GM18867 (cell line): ENCODE results near the gene BCAN.

Experiments
- ATAC-seq: cut with Tn5 transposase; IDR thresholded peaks from one replicate; pipeline ENCODE4 v1.9.1; 2021; ENCODE audit warnings: mild to moderate bottlenecking, moderate library complexity; ENCODE audit not compliant: unreplicated experiment

Gene BCAN

DNA sequence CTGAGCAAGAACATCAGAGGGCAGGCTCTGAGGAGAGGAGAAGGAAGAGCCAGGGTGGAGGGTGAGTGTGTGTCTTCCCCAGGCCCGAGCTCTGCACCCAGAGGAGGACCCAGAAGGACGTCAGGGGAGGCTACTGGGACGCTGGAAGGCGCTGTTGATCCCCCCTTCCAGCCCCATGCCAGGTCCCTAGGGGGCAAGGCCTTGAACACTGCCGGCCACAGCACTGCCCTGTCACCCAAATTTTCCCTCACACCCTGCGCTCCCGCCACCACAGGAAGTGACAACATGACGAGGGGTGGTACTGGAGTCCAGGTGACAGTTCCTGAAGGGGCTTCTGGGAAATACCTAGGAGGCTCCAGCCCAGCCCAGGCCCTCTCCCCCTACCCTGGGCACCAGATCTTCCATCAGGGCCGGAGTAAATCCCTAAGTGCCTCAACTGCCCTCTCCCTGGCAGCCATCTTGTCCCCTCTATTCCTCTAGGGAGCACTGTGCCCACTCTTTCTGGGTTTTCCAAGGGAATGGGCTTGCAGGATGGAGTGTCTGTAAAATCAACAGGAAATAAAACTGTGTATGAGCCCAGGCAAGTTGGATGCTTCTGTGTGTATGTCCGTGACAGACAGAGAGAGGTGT, 17.1 kb downstream of the BCAN start:
- no peak for ATAC-seq

DNA sequence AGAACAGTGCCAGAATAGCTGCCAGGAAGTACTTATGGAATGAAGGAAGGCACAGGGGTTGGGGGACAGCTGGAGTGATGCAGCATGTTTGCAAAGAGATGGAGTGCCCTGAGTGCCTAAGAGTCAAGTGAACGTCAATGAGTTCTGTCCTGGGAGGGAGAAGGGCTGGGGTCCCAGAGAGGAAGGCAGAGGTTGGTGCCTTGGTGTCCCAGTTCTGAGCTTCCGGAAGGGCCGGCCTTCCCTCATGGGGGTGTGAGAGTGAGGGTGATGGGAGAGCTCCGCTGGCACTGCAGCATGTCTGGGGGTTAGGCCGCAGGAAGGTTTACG, 17.7 kb downstream of the BCAN start:
- no peak for ATAC-seq

DNA sequence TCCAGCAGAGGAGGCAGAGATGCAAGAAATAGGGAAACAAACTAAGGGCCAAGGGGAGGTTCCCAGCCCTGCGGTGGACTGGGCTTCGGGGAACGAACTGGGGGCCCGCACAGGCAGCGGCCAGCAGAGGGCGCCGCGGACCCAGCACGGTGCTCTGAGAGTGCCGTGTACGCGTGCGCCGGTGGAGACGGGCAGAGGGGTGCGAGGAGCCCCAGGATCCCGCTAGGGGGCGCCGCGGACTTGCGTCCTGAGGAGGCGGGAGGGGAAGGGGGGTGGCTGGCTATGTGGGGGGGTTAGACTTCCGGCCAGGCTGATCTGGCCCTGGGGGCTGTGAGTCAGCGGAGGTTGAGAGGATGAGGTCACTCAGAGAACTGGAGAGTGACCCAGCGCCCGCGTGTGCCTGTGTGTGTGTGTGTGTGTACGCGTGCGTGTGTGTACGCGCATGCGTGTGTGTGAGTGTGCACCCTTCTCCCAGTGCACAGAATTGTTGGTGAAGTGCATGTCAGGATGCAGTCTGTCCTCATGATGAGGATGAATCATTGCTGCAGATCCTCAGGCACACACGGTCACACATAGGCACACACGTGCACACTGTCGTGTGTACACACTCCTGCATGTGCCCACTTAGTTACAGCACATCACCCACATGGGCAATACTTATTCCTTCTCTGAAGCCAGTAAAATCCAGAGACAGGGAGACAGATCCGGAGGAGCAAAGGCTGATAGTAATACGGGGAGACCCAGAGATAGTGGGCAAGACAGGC, 18.3 kb downstream of the BCAN start:
- ATAC-seq = peak; percentile 65

DNA sequence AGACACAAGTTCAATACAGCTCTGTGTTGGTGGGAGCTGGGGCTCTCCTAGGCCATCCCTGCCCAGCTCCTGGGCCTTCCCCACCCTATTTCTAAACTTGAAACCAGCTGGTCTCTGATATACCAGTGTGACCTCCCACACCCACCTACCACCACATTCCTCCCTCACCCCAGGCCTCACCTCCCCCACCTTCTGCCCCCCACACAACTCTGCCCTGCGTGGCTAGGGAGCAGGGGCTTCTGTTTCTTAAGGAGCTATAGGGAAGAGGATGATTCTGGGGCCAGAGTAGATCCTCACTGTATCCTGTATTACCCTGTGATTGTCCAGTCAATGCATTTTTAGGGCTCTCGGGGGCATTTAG, 18.8 kb downstream of the BCAN start:
- peak; percentile 4 for ATAC-seq

DNA sequence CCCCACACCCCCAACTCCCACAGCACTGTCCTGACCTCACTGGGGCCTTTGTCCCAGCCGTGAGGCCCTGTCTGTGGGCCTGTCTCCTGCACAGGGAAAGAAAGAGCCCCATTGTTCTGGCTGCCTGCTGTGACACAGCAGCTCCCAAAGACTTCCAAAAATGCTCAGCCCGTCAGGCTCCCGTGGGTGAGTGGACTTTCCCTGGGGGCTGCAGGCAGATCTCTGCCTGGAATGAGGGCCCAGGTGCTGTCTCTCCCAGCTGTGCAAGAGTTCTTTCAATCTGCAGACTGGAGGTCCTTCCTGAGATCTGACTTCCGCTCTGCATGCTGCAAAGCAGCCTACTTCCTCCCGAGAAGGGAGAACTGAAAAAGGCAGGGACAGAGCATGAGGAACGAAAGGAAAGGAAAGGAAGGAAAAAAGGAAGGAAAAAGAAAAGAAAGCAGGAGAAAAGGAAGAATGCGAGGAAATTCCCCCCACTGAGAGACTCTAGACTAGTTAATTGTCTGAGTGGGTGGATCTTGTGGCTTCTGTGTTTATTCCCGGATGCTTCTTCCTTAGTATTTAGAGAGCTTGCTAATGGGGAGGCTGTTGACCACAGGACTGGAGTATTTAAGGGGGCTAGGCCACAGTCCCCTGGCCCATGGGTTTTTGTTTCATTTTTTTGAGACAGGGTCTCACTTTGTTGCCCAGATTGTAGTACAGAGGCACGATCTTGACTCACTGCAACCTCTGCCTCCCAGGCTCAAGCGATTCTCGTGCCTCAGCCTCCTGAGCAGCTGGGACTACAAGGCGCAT, 20.3 kb downstream of the BCAN start:
- no peak for ATAC-seq

DNA sequence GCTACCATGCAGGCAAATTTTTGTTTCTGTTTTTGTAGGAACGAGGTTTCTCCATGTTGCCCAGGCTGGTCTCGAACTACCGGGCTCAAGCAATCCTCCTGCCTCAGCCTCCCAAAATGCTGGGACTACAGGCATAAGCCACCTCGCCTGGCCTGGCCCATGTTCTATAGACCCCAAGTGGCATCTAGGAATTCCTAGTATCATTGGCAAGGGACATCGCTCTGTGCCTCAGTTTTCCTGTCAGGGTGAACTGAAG, 20.8 kb downstream of the BCAN start:
- ATAC-seq = no peak

DNA sequence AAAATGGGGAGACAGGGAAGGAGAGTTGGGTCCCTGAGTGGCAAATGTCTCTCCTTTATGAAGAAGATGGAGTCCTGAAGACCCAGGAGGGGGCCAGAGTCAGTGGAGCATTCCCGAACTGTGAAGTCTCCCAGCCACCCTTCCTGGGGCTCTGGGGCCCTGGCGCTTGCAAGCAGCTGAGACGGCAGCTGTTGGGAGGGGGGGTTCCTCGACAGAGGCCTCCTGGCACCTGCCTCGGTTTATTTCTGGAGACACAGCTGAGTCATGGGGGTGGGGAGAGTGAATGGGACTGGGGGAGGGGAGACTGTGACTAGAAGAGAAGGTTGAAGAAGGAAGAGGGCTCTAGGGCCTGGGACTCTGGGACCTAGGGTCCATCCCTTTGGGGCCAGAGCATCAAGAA, 21.3 kb downstream of the BCAN start:
- ATAC-seq = no peak

DNA sequence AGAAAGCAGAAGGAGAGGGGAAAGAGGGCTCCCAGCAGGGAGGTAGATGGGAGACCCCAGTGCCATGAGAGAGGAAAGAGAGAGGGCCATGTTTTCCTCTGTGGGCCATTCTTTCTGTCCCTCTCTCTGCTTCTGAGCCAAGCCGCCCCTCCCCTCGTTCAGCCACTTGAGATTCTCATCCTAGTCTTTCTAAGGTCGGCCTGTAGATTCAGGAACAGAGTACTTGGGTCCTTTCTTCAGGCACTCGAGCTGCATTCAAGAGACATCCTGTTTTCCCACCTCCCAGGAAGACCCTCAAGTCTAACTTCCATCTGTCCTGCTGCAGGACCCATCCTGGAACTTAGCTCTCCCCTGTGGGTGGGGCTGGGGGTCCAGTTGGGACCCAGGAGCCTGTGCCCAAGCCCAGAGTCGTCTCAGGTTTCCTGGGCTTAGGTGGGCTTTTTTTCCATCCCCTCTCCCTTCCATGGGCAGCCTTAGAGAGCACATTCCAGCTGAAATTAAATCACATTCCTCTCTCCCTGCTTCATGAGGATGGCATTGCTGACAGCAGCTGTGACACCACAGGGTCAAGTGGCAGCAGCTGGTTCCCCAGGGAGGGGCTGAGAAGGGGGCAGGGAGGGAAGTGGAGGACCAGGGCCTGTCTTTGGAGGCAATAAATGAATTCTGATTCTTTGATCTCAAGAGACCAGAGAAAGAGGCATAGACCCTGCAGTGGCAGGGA, 22.3 kb downstream of the BCAN start:
- no peak for ATAC-seq

DNA sequence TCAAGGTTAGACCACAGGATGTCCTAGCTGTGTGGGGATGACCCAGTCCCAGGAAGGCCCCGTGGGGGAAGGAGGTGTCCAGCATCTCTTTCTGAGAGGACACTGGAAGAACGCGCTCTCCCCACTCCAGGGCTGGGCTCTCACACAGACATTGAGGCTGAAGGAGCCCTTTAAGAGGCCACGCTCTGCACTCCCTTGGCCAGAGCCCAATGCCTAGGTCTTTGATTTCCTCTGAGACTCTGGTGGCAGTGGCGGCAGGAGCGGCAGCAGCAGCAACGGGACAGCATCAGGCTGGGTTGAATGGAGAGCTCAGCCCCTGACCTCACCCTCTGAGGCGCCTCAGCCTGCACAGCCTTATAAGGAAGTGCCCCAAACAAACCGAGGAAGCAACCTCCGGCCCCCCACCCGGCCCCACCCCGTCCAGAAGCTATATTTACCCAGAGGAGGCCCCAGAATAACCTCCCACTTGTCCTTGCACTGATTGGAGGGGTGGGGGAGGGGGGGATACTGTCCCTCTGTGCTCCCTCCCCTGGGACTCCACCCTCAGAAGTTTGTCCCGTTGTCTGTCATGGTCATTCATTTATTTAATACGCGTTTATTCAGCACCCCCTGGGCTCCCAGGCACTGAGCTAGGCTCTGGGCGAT, 23.0 kb downstream of the BCAN start:
- no peak for ATAC-seq

DNA sequence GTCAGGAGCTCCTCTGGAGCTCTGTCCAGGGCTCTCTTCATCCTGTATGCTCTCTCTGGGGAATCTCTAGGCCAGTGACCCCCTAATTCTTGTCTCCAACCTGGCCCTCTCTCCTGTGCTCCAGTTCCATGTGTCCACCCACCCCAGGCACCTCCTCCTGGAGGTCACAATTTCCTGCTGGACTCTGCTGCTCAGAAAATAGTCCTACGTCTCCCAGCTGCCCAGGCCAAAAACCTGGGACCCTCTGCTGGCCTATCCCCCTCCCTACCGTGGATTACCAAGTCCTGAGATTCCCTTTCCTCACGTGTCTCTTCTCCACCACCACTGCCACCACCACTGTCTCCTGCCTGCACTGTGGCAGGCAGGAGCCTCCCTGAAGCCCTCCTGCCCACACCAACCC, 23.6 kb downstream of the BCAN start:
- ATAC-seq = no peak

DNA sequence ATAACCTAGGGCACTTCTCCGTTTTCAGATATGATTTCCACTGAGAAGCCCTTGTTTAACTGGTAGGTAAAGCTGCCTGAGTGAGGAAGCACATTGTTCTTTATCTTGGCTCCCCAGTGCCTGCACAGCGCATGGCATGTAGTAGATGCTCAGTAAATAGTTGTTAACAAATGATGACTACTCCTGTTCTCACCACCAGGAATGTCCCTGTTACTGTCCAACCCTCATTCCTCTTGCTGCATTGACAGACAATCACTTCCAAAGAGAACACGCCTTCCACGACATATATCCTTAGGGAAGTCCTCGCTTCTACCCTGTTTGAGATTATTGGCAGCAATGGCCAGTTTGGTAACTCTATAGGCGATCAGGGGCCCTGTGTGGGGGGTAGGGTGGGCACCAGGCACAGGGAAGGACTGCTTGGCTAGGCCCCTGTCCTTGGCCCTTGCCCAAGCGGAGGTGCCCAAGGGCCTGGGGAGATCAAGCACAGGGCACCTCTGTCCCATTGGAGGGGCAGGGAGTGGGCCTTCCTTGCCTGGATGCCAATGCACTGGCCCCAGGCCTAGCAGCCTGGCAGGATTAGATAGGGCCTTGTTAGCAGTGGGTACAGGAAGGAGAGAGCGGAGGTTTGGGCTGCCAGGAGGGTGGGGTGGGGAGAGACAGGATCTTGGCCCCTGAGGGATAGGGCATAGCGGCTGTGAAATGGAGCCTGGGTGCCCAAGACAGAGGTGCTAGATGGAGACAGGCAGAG, 25.1 kb downstream of the BCAN start:
- ATAC-seq = no peak

DNA sequence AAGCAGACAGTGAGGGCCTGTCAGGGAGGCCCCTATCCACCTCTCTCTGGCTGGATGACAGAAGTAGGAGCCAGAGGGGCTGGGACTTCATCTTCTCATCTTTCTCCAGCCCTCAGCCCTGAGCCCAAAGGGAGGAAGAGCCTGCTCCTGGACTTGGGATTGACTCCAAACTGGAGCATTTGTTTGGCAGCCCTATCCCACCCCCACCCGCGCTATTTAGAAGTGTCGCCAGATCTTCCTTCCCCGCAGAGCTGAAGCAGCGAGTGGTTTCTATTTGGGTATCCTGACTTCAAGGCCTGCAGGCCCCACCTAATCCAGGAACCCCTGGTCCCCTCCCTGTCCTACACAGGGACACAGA, 25.7 kb downstream of the BCAN start:
- no peak for ATAC-seq

DNA sequence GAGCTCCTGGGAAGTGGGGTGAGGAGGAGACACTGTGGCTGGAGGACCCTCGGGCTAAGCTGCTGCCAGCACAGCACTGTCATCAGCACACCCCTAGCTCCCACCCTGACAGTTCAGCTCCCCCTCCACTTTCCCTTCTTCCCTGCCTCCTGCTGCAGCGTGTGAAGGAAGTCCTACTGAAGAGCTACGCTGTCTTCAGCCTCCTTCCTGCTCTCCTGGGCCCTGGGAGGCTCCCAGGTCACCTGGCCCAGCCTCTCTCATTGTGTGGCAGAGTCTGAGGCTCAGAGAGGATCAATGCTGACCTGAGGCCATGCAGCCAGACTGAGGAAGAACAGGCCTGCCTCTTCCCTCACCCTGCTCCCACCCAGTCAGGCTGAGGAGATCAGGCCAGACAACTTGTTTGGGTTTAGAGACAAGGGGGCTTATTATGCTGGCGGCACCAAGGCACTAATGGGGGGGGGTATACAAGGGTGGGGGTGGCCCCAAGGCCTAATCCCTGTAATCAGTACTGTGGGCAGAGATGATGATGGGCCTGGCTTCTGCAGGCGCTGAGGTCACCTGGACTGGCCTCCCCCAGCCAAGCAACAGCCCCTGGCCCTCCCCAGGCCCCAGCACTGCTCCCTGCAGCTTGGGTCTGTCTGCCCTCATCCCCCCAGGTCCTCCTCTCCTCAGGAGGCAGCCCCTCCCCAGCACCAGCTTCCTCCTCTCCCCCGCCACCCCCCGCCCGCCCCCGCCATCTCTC, 26.2 kb downstream of the BCAN start:
- ATAC-seq = no peak

DNA sequence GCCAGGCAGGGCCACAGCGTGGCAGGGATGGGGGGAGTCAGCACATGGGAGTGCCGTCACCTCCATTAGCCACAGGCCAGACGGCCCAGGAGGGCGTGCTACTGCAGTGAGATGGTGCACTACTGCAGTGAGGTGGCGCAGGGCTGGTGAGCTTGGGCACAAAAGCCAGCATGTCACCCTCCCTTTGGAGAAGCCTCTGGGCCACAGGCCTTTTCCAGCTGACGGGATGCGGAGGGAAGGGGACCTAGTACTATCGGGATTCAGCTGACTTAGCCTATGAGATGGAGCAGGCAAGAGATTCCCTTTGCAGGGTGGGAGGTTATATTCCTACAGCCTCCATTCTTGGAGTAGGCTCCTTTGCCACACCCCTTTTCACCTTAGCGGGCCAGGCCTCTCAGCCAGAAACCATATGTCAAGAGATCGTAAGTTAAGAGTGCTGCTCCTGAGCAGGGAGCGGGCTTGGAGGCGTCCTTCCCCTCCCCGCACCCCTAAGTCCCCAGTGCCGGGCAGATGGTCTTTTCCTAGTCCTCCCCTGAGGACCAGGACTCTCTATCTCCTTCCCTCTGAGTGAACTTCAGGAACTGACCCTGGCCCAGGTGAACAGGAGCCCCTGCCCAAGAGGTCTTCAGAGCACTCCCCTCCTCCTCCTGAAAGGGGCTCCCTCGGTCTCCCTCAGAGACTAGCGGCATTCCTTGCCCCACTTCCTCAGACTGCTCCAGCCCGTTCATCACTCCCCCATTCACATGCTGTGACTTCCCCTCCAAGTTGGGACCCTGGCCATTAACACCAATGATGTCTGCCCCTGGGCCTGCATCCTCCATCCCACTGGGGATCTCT, 27.1 kb downstream of the BCAN start:
- ATAC-seq = no peak

DNA sequence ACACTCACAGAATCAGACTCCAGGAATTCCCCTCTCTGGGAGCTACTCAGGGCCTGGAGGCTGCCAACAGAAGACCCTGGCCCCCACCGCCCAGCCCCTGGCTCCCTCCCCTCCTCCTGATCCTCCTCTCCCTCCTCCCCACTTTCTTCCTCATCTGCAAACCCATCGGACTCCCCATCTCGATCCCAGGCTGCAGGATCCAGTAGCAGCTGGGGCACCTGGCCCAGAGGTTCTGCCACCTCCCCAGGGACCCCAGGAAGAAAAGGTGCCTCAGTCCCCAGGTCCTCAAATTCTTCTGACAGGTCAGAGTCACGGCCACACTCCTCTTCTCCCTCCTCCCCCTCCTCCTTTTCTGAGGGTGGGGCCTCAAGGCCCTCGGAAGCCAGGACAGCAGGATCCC, 27.9 kb downstream of the BCAN start:
- ATAC-seq = no peak

DNA sequence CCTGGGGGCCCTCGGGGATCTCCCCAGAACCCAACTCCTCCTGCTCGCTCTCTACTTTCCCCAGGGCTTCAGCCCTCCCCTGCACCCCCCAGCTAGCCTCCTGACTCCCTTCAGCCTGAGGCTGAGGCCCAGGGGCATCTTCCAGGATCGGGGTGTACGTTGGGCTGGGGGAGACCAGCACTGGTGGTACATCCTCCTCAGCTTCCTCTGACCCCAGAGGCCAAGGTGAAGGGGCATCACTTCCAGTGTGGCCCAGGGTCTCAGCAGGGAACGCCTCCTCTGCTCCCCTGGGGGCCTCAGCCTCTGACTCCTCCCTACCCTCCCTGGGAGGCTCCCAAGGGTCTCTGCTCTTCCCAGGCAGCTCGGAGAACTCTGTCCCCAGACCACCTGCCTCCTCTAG, 28.4 kb downstream of the BCAN start:
- no peak for ATAC-seq

DNA sequence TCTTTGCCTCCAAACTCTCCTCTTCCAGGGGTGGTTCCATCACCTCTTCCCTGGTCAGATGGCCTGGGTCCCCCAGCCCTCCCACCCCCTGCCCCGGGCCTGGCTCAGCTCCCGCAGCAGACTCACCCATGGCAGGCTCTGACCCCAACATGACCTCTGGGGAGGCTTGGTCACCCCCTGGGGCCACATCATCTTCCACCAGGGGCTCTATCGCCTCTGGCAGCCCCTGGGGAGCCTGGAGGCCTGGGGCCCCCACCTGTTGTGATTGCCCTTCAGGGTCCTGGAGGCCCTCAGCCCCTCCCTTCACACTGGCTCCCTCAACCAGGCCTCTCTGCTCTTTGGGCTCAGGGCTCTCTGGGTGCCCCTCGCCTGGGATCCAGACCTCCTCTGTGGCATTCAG, 28.9 kb downstream of the BCAN start:
- no peak for ATAC-seq

DNA sequence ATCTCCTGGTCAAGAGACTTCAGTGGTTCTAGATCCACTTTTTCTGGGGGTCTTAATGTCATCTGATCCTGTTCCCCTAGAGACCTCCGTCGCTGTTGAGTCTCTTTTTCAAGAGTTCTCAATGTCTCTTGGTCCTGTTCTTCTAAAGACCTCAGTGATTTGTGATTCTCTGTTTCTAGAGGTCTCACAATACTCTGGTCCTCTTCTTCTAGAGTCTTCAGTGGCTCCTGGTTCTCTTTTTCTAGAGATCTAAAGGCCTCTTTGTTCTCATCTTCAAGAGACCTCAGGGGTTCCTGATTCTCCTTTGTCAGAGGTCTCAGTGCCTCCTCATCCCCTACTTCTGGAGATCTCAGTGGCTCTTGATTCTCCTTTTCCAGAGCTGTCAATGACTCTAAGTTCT, 29.9 kb downstream of the BCAN start:
- no peak for ATAC-seq

DNA sequence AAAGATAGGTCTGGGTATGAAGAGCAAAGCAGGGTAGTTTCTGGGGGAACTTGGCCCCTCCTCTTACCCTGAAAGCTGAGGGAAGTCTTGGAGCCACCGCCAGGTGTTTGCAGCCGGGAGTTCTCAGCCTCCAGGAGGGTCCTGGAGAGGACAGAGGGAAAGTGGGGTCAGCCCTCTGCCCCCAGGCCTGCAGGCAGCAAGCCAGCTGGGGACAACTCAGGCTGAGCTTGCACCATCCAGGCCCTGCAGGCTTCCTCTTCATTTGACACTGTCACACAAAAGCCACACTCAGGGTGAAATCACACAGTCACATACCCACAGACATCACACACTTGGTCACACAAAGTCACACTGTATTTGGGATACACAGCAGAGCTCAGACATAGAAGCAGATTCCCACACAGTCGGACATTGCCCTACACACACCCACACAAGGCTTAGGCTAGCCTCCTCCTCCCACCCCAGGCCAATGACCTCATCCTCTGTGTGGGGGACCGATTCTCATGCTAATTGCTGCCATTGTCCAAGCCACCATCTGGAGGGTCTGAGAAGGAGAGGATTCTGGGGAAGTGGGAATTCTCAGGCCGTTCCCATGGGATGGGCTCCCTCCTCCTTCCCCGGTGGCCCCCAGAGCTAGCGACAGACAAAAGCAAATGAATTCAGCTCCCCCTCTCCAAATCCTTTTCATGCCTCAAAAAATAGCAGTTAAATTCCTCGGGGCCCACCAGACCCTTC, 31.6 kb downstream of the BCAN start:
- no peak for ATAC-seq
